Neural crest cell (in vitro differentiated cells): Measurements from ENCODE around the gene MEX3C. TPM values are rescaled to one million over a fixed set of nuclear protein-coding genes. Genes with fewer than 3 reads are reported as not detected.
A peak's percentile ranks its signal among the peaks of the same experiment; 100 is the strongest.

Experiments used
- DNase-seq: peaks from one replicate; pipeline ENCODE4 v3.0.0; 2021; ENCODE audit warnings: low read depth, mixed read lengths, low spot score
- H3K27ac Mint-ChIP-seq: one replicate; pipeline ENCODE4 v1.8.0; 2021; ENCODE audit warnings: mild to moderate bottlenecking, mixed read lengths; ENCODE audit not compliant: unreplicated experiment
- H3K27me3 Mint-ChIP-seq: 2 replicates; pipeline ENCODE4 v1.8.0; 2021; ENCODE audit warnings: low read depth, mild to moderate bottlenecking, mixed read lengths
- H3K36me3 Mint-ChIP-seq: 2 replicates; pipeline ENCODE4 v1.8.0; 2021; ENCODE audit warnings: low read depth, mild to moderate bottlenecking, mixed read lengths
- H3K4me1 Mint-ChIP-seq: 2 replicates; pipeline ENCODE4 v1.8.0; 2021; ENCODE audit warnings: mixed read lengths
- H3K4me3 Mint-ChIP-seq: one replicate; pipeline ENCODE4 v1.8.0; 2021; ENCODE audit warnings: mild to moderate bottlenecking, mixed read lengths
- H3K9me3 Mint-ChIP-seq: 2 replicates; pipeline ENCODE4 v1.8.0; 2021; ENCODE audit warnings: mixed read lengths
- CTCF ChIP-seq: fragments of 200-600 bp; sonication (generic); conservative IDR thresholded peaks from 2 replicates; pipeline ENCODE4 v1.5.0; 2021; ENCODE audit warnings: antibody characterized with exemption, mild to moderate bottlenecking
- long read RNA-seq: library from polyadenylated mRNA; unstranded; transcript quantifications from one replicate; pipeline ENCODE4 v2.0.0, GENCODE V29; 2020
- total RNA-seq: library from RNA; stranded (reverse); gene quantifications from 2 replicates; pipeline ENCODE4 v1.2.1, GENCODE V29; 2021

Gene MEX3C
- 69.3 and 70.7 TPM in 2 replicates for total RNA-seq
- long read RNA-seq, partial matches to known transcripts: 0 of 11 reads
- long read RNA-seq, other reads (novel, unspliced or antisense): 9 of 11 reads

- H3K9me3 Mint-ChIP-seq: no peaks in the 10 kb centered on the region
- DNase-seq: peak; percentile 97
- peak; percentile 50 for TF ChIP-seq CTCF
- peak within 1 kb of the TSS; percentile 94 for H3K4me3 Mint-ChIP-seq
- H3K27ac Mint-ChIP-seq: peak within 1 kb of the TSS; percentile 99
- H3K4me1 Mint-ChIP-seq: peaks cover 26% of the 10 kb centered on the region
- H3K36me3 Mint-ChIP-seq: no peaks in the 10 kb centered on the region
- no peaks in the 10 kb centered on the region for H3K27me3 Mint-ChIP-seq
Observed at GRCh38 chr18:51197661-51198424, at the start of gene MEX3C. Gene MEX3C (minus strand): TSS chr18:51197681. CDS start chr18:51197320, 361 bp downstream.

- Mint-ChIP-seq H3K27ac (no peak overlapping the region), H3K9me3 (no peaks in the 10 kb centered on the region), H3K36me3 (no peaks in the 10 kb centered on the region), H3K4me3 (no peak overlapping the region), H3K4me1 (peaks cover 3% of the 10 kb centered on the region), H3K27me3 (no peaks in the 10 kb centered on the region)
- no peak for TF ChIP-seq CTCF
- no peak for DNase-seq
Observed at GRCh38 chr18:51241226-51241625, 43.7 kb upstream of the MEX3C start.

GRCh38 chr18:51236225-51236624 is 38.7 kb upstream of the MEX3C start:
- no peak for DNase-seq
- H3K9me3 Mint-ChIP-seq: no peaks in the 10 kb centered on the region
- H3K4me3 Mint-ChIP-seq: no peak overlapping the region
- H3K27me3 Mint-ChIP-seq: no peaks in the 10 kb centered on the region
- peaks cover 10% of the 10 kb centered on the region for H3K4me1 Mint-ChIP-seq
- H3K27ac Mint-ChIP-seq: no peak overlapping the region
- TF ChIP-seq CTCF: no peak
- no peaks in the 10 kb centered on the region for H3K36me3 Mint-ChIP-seq

- H3K27me3 Mint-ChIP-seq: no peaks in the 10 kb centered on the region
- no peak overlapping the region for H3K27ac Mint-ChIP-seq
- no peak overlapping the region for H3K4me3 Mint-ChIP-seq
- H3K9me3 Mint-ChIP-seq: no peaks in the 10 kb centered on the region
- peaks cover 10% of the 10 kb centered on the region for H3K4me1 Mint-ChIP-seq
- TF ChIP-seq CTCF: no peak
- no peaks in the 10 kb centered on the region for H3K36me3 Mint-ChIP-seq
- DNase-seq: no peak
Observed at GRCh38 chr18:51235009-51235789, 37.7 kb upstream of the MEX3C start.

- no peak for DNase-seq
- no peak overlapping the region for H3K27ac Mint-ChIP-seq
- H3K27me3 Mint-ChIP-seq: no peaks in the 10 kb centered on the region
- no peaks in the 10 kb centered on the region for H3K9me3 Mint-ChIP-seq
- TF ChIP-seq CTCF: no peak
- peaks cover 10% of the 10 kb centered on the region for H3K4me1 Mint-ChIP-seq
- H3K36me3 Mint-ChIP-seq: no peaks in the 10 kb centered on the region
- no peak overlapping the region for H3K4me3 Mint-ChIP-seq
Observed at GRCh38 chr18:51234117-51235008, 36.9 kb upstream of the MEX3C start.
